Measurements from ENCODE around the gene KRTAP19-7.

DNA sequence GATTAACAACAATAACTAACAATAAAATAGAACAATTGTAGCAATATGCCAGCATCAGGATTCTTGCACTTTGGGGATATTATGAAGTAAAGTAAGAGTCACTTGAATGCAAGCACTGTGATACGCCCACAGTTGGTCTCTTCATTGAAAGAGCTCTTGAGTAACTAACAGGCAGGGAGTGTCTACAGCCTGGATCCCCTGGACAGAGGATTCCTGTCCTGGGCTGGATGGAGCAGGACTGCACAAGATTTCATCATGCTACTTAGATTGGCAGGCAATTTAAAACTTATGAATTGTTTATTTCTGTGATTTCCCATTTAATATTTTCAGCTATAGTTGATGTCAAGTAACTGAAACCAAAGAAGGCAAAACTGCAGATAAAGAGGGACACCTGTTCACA, 45.4 kb downstream of the KRTAP19-7 start:
- no peak for TF ChIP-seq ZNF274 (IDR thresholded peaks at IDR 0.05; ENCODE audit: low read depth, low read length)
- TF ChIP-seq YY1 (IDR thresholded peaks at IDR 0.05; ENCODE audit: insufficient read depth, insufficient read length): no peak

All from NT2/D1 (cell line).